SH-SY5Y (cell line): Measurements from ENCODE around the gene CTBP2.

ENCODE experiments used
- GATA2 ChIP-seq: IDR thresholded peaks from 2 replicates; pipeline ENCODE4 v1.6.1; 2011; ENCODE audit warnings: mild to moderate bottlenecking, low read depth, low read length
- GATA3 ChIP-seq: IDR thresholded peaks from 2 replicates; pipeline ENCODE4 v1.6.1; 2011; ENCODE audit warnings: low read depth, mild to moderate bottlenecking, low read length, moderate library complexity

- TF ChIP-seq GATA2 (no peak), GATA3 (no peak)
These were observed 110.0 kb downstream of the CTBP2 start for GRCh38 chr10:125050383-125050782.
